Stimulated activated CD8-positive, alpha-beta memory T cell treated with anti-CD3 and anti-CD28 coated beads, Interleukin-15, amount 100 ng/mL, for 4 hours (primary cell): ENCODE data around the gene SCN3A.

ENCODE experiments used
- DNase-seq, 2 donors: peaks; one replicate each; pipeline ENCODE4 v3.0.0-alpha.2; 2020; ENCODE audit warnings: low read depth in 2 of 2

The SCN3A gene

GRCh38 chr2:165112133-165112573 lies 91.7 kb downstream of the SCN3A start:
- DNase-seq: no peak

- DNase-seq: no peak
Observed at GRCh38 chr2:165110394-165110793, 93.5 kb downstream of the SCN3A start.

- no peak for DNase-seq
Observed at GRCh38 chr2:165109915-165110314, 93.9 kb downstream of the SCN3A start.

- DNase-seq: no peak
Observed at GRCh38 chr2:165105926-165106325, 97.9 kb downstream of the SCN3A start.

GRCh38 chr2:165087933-165088901 lies 115.6 kb downstream of the SCN3A start:
- DNase-seq: no peak

GRCh38 chr2:165086337-165086736 lies 117.5 kb downstream of the SCN3A start:
- no peak for DNase-seq

GRCh38 chr2:165083326-165083725 lies 120.5 kb downstream of the SCN3A start:
- DNase-seq: no peak

GRCh38 chr2:165082479-165082878 lies 121.4 kb downstream of the SCN3A start:
- no peak for DNase-seq

- DNase-seq: no peak
Observed at GRCh38 chr2:165081276-165081675, 122.6 kb downstream of the SCN3A start.

- DNase-seq: no peak
Observed at GRCh38 chr2:165079432-165079831, 124.4 kb downstream of the SCN3A start.

- DNase-seq: no peak
Observed at GRCh38 chr2:165078913-165079312, 124.9 kb downstream of the SCN3A start.

GRCh38 chr2:165074884-165075283 lies 129.0 kb downstream of the SCN3A start:
- DNase-seq: no peak

- DNase-seq: no peak
Observed at GRCh38 chr2:165074323-165074722, 129.5 kb downstream of the SCN3A start.

- no peak for DNase-seq
Observed at GRCh38 chr2:165070076-165070475, 133.8 kb downstream of the SCN3A start.

- DNase-seq: no peak
Observed at GRCh38 chr2:165069151-165069550, 134.7 kb downstream of the SCN3A start.

GRCh38 chr2:165068487-165068757 lies 135.4 kb downstream of the SCN3A start:
- DNase-seq: no peak

- DNase-seq: no peak
Observed at GRCh38 chr2:165067643-165068486, 136.0 kb downstream of the SCN3A start.

- DNase-seq: no peak
Observed at GRCh38 chr2:165064743-165065142, 139.1 kb downstream of the SCN3A start.

- DNase-seq: no peak
Observed at GRCh38 chr2:165060411-165060810, 143.4 kb downstream of the SCN3A start.

GRCh38 chr2:165058476-165059265 lies 145.2 kb downstream of the SCN3A start:
- DNase-seq: no peak

- no peak for DNase-seq
Observed at GRCh38 chr2:165057931-165058330, 145.9 kb downstream of the SCN3A start.

GRCh38 chr2:165057308-165057707 lies 146.5 kb downstream of the SCN3A start:
- DNase-seq: no peak
